SH-SY5Y (cell line): ENCODE results near the gene CREB3L2.

Source experiments
- GATA2 ChIP-seq: IDR thresholded peaks from 2 replicates; pipeline ENCODE4 v1.6.1; 2011; ENCODE audit warnings: mild to moderate bottlenecking, low read depth, low read length
- GATA3 ChIP-seq: IDR thresholded peaks from 2 replicates; pipeline ENCODE4 v1.6.1; 2011; ENCODE audit warnings: low read depth, mild to moderate bottlenecking, low read length, moderate library complexity

DNA sequence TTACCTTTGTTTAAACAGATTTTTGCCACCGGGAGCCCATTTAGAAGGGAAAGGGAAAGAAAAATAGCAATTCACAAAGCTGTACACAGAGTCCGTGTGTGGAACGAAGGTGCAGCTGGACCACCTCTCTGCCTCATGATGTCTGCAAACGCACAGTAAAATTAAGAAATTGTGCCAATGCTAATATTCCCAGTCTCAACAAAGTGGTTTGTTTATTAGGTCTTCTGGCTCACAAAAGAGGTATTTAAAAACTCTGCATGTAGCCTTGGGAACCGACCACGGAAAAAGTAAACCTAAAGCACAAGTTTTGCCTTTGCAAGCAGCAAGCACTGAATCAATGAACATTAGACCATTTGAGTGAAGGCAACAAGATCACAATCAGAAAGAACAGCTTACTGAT is 57.7 kb downstream of the CREB3L2 start:
- TF ChIP-seq GATA2 (no peak), GATA3 (no peak)
